IPS-20b (cell line): Measurements from ENCODE around the gene FGF11.

Source experiments
- H3K27ac ChIP-seq: one replicate; pipeline ENCODE4 v1.5.1; 2013; ENCODE audit warnings: low read length
- H3K27me3 ChIP-seq: 2 replicates; pipeline ENCODE4 v1.6.1; 2013; ENCODE audit warnings: mild to moderate bottlenecking, low read length, inconsistent platforms; ENCODE audit not compliant: insufficient read depth
- H3K36me3 ChIP-seq: 2 replicates; pipeline ENCODE4 v1.6.1; 2013; ENCODE audit warnings: low read depth, mild to moderate bottlenecking, inconsistent platforms, low read length, moderate library complexity; ENCODE audit not compliant: insufficient read depth
- H3K4me1 ChIP-seq: 2 replicates; pipeline ENCODE4 v1.6.1; 2013; ENCODE audit warnings: mild to moderate bottlenecking, control low read depth, inconsistent platforms, low read length, moderate library complexity; ENCODE audit not compliant: insufficient read depth
- H3K4me3 ChIP-seq: 2 replicates; pipeline ENCODE4 v1.5.1; 2013; ENCODE audit warnings: mild to moderate bottlenecking, low read length, inconsistent platforms
- H3K9ac ChIP-seq: 2 replicates; pipeline ENCODE4 v1.6.1; 2013; ENCODE audit warnings: low read depth, mild to moderate bottlenecking, inconsistent platforms, low read length, moderate library complexity
- H3K9me3 ChIP-seq: 2 replicates; pipeline ENCODE4 v1.6.1; 2013; ENCODE audit warnings: mild to moderate bottlenecking, low read depth, low read length, inconsistent platforms; ENCODE audit not compliant: insufficient read depth

The FGF11 gene

GRCh38 chr17:7403727-7403976, 35.7 kb upstream of the FGF11 start:
- Histone ChIP-seq H3K9me3 (no peaks in the 10 kb centered on the region), H3K4me3 (peak overlapping the region; percentile 89), H3K27me3 (no peaks in the 10 kb centered on the region), H3K36me3 (peaks cover 1% of the 10 kb centered on the region; the same call in 1 of the 2 replicates), H3K4me1 (peaks cover 8% of the 10 kb centered on the region; the same call in 1 of the 2 replicates), H3K9ac (peak overlapping the region; percentile 76; the same call in 1 of the 2 replicates), H3K27ac (peak overlapping the region; percentile 75)

- peaks cover 8% of the 10 kb centered on the region; the same call in 1 of the 2 replicates for H3K4me1 ChIP-seq
- peaks cover 6% of the 10 kb centered on the region for H3K36me3 ChIP-seq
- peak within 1 kb of the TSS; percentile 75 for H3K27ac ChIP-seq
- H3K27me3 ChIP-seq = no peaks in the 10 kb centered on the region
- H3K9me3 ChIP-seq = no peaks in the 10 kb centered on the region
- peak within 1 kb of the TSS; percentile 83; the same call in 1 of the 2 replicates for H3K9ac ChIP-seq
- H3K4me3 ChIP-seq = peak within 1 kb of the TSS; percentile 89
These were observed 35.2 kb upstream of the FGF11 start, which contains the start of gene TMEM256 for GRCh38 chr17:7403977-7404736. Gene TMEM256, minus strand, starts transcription at chr17:7404097. Its CDS starts 13 bp downstream, at chr17:7404084.

- Histone ChIP-seq H3K4me1 (peaks cover 8% of the 10 kb centered on the region; the same call in 1 of the 2 replicates), H3K9me3 (no peaks in the 10 kb centered on the region), H3K27ac (no peak overlapping the region), H3K9ac (peak overlapping the region; percentile 83; the same call in 1 of the 2 replicates), H3K36me3 (peaks cover 13% of the 10 kb centered on the region), H3K27me3 (no peaks in the 10 kb centered on the region), H3K4me3 (peak overlapping the region; percentile 89)
These were observed 34.5 kb upstream of the FGF11 start for GRCh38 chr17:7404737-7405349.

- peaks cover 19% of the 10 kb centered on the region for H3K36me3 ChIP-seq
- no peak overlapping the region for H3K27ac ChIP-seq
- no peaks in the 10 kb centered on the region for H3K9me3 ChIP-seq
- peak overlapping the region; percentile 89 for H3K4me3 ChIP-seq
- H3K27me3 ChIP-seq = no peaks in the 10 kb centered on the region
- H3K4me1 ChIP-seq = peaks cover 8% of the 10 kb centered on the region; the same call in 1 of the 2 replicates
- peak overlapping the region; percentile 83; the same call in 1 of the 2 replicates for H3K9ac ChIP-seq
These were observed 33.7 kb upstream of the FGF11 start for GRCh38 chr17:7405350-7406234.

GRCh38 chr17:7406235-7406825, 33.0 kb upstream of the FGF11 start:
- Histone ChIP-seq H3K4me1 (peaks cover 8% of the 10 kb centered on the region; the same call in 1 of the 2 replicates), H3K9me3 (no peaks in the 10 kb centered on the region), H3K27ac (no peak overlapping the region), H3K4me3 (peak overlapping the region; percentile 89), H3K36me3 (peaks cover 19% of the 10 kb centered on the region), H3K9ac (peak overlapping the region; percentile 83; the same call in 1 of the 2 replicates), H3K27me3 (no peaks in the 10 kb centered on the region)

GRCh38 chr17:7407082-7407481, 32.2 kb upstream of the FGF11 start:
- Histone ChIP-seq H3K9me3 (no peaks in the 10 kb centered on the region), H3K9ac (no peak overlapping the region), H3K4me1 (peaks cover 8% of the 10 kb centered on the region; the same call in 1 of the 2 replicates), H3K4me3 (no peak overlapping the region), H3K36me3 (peaks cover 19% of the 10 kb centered on the region), H3K27me3 (no peaks in the 10 kb centered on the region), H3K27ac (no peak overlapping the region)

- peaks cover 7% of the 10 kb centered on the region; the same call in 1 of the 2 replicates for H3K4me1 ChIP-seq
- no peaks in the 10 kb centered on the region for H3K9me3 ChIP-seq
- no peak within 1 kb of the TSS for H3K9ac ChIP-seq
- no peak within 1 kb of the TSS; the same call in 1 of the 2 replicates for H3K4me3 ChIP-seq
- H3K27ac ChIP-seq = no peak within 1 kb of the TSS
- H3K27me3 ChIP-seq = no peaks in the 10 kb centered on the region
- peaks cover 24% of the 10 kb centered on the region for H3K36me3 ChIP-seq
These were observed 31.6 kb upstream of the FGF11 start, which contains the start of gene NLGN2 for GRCh38 chr17:7407485-7408251. Gene NLGN2, plus strand, starts transcription at chr17:7407845. Its CDS starts 411 bp downstream, at chr17:7408256.

- Histone ChIP-seq H3K27ac (no peak overlapping the region), H3K9me3 (no peaks in the 10 kb centered on the region), H3K36me3 (peaks cover 28% of the 10 kb centered on the region), H3K4me1 (peaks cover 3% of the 10 kb centered on the region; the same call in 1 of the 2 replicates), H3K27me3 (no peaks in the 10 kb centered on the region), H3K9ac (no peak overlapping the region), H3K4me3 (no peak overlapping the region; the same call in 1 of the 2 replicates)
These were observed 31.0 kb upstream of the FGF11 start for GRCh38 chr17:7408252-7408727.

- H3K36me3 ChIP-seq = peaks cover 28% of the 10 kb centered on the region
- H3K9me3 ChIP-seq = no peaks in the 10 kb centered on the region
- H3K4me1 ChIP-seq = peaks cover 3% of the 10 kb centered on the region; the same call in 1 of the 2 replicates
- no peaks in the 10 kb centered on the region for H3K27me3 ChIP-seq
- H3K9ac ChIP-seq = no peak overlapping the region
- no peak overlapping the region for H3K27ac ChIP-seq
- no peak overlapping the region for H3K4me3 ChIP-seq
These were observed 30.4 kb upstream of the FGF11 start for GRCh38 chr17:7408863-7409262.

- H3K27ac ChIP-seq = no peak overlapping the region
- no peaks in the 10 kb centered on the region for H3K9me3 ChIP-seq
- H3K36me3 ChIP-seq = peaks cover 30% of the 10 kb centered on the region
- H3K27me3 ChIP-seq = no peaks in the 10 kb centered on the region
- peaks cover 3% of the 10 kb centered on the region; the same call in 1 of the 2 replicates for H3K4me1 ChIP-seq
- no peak overlapping the region for H3K9ac ChIP-seq
- no peak overlapping the region for H3K4me3 ChIP-seq
These were observed 29.6 kb upstream of the FGF11 start for GRCh38 chr17:7409716-7410115.
